Tibial artery (tissue), 4 donors: ENCODE results near the gene FKBP5.
A peak's percentile ranks its signal among the peaks of the same experiment; 100 is the strongest.

Experiments
- DNase-seq, 2 donors: peaks; one replicate each; pipeline ENCODE4 v3.0.0-alpha.2; 2019
- H3K27ac ChIP-seq, 2 donors: fragments of 200-600 bp; sonication (generic) in 1 of 2; 1 replicate in 1 of 2; 2 replicates in 1 of 2; pipeline ENCODE4 v1.5.1; 2018 to 2019; ENCODE audit warnings: mild to moderate bottlenecking in 1 of 2
- H3K27me3 ChIP-seq, 2 donors: fragments of 200-600 bp; sonication (generic) in 1 of 2; one replicate each; pipeline versions ENCODE4 v1.5.1 to v1.6.0; 2016 to 2019
- H3K36me3 ChIP-seq, 3 donors: fragments of 200-600 bp; sonication (generic) in 2 of 3; one replicate each; pipeline ENCODE4 v1.5.1; 2016 to 2019; ENCODE audit warnings: mild to moderate bottlenecking in 2 of 3
- H3K4me1 ChIP-seq, 4 donors: fragments of 200-600 bp; sonication (generic) in 2 of 4; 1 replicate in 3 of 4; 2 replicates in 1 of 4; pipeline ENCODE4 v1.5.1; 2016 to 2019
- H3K4me3 ChIP-seq, 2 donors: fragments of 200-600 bp; sonication (generic) in 1 of 2; 1 replicate in 1 of 2; 2 replicates in 1 of 2; pipeline ENCODE4 v1.5.1; 2018 to 2019; ENCODE audit warnings: mild to moderate bottlenecking in 2 of 2
- H3K9me3 ChIP-seq, 3 donors: fragments of 200-600 bp; sonication (generic) in 1 of 3; one replicate each; pipeline ENCODE4 v1.5.1; 2016 to 2019
- intact Hi-C: fragments of 100-400 bp; cut with DNase I; formaldehyde crosslinking; loops from one replicate; pipeline ENCODE4 v1.15.0; 2023; ENCODE audit warnings: low total_unique reads
- TF ChIP-seq, protein P1 (sequence below), 2 experiments: fragments of 200-600 bp in 1 of 2; fragments of 450-650 bp in 1 of 2; IDR thresholded peaks; one replicate each; pipeline ENCODE4 v1.5.1; 2017 to 2019; ENCODE audit warnings: antibody characterized with exemption in 2 of 2, mild to moderate bottlenecking in 1 of 2, moderate library complexity in 1 of 2

Gene FKBP5

DNA sequence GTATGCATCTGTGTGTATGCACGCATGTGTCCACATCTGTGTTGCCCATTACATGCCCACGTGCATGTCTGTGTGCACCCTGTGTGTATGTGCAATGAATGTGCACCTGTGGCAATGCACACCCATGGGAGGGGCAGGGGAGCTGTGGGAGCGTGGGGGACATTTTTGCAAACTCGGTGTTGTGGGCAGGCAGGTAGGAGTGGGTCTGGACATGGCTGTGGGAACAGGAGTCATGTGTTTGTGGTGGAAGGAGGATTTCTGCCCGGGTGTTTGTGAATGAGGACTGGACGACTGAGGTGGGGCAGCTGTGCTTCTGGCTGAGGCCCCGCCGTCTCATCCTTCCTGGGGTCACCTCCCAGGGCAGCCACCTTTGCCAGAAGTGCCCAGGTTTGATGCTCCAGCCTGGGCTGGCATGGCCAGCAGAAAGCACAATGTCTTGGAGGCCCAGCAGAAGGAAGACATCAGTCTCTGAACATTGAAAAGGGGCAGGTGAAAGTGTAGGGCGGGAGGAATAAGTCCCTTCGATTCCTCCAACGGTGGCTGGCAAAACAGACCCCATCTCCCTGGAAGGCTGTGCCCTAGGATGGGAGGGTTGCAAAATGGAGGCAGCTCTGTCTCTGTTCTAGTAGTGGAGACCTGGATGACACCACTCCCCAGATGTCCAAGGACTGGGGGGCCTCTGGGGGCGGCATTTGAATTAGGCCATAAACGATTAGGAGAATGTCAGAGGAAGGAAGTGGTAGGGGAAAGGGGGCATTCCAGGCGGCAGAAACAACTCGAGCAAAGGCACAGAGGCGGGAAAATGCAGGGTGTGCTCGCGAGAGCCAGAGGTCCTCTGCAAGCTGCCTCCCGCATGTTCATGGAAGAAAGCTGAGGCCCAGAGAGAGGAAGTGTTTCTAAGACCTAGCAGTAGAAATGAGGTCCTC, 29.0 kb upstream of the FKBP5 start:
- H3K4me1 ChIP-seq: peaks cover 0 to 53% (median 44%) of the 10 kb centered on the region in 4 donors
- TF ChIP-seq, protein P1, sequence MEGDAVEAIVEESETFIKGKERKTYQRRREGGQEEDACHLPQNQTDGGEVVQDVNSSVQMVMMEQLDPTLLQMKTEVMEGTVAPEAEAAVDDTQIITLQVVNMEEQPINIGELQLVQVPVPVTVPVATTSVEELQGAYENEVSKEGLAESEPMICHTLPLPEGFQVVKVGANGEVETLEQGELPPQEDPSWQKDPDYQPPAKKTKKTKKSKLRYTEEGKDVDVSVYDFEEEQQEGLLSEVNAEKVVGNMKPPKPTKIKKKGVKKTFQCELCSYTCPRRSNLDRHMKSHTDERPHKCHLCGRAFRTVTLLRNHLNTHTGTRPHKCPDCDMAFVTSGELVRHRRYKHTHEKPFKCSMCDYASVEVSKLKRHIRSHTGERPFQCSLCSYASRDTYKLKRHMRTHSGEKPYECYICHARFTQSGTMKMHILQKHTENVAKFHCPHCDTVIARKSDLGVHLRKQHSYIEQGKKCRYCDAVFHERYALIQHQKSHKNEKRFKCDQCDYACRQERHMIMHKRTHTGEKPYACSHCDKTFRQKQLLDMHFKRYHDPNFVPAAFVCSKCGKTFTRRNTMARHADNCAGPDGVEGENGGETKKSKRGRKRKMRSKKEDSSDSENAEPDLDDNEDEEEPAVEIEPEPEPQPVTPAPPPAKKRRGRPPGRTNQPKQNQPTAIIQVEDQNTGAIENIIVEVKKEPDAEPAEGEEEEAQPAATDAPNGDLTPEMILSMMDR (IDR thresholded peaks at IDR 0.05): no peak

DNA sequence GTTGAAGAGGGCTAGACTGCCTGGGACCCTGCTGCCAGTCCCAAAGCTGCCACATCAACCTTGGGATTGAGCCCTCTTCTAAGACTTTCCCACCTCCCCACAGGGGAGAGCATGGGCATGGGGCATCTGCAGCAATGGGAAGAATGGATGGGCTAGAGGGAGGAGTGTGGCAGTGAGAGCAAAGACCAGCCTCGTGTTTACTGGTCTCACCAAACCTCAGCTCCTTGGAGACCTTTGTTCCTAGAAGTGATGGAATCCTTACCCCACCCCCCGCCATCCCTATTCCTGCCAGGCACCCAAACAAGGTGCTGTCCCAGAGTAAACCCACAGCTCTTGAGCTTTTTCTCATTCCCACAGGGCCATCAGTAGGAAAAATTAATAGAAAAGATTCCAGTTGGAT, 28.1 kb upstream of the FKBP5 start:
- Histone ChIP-seq H3K9me3 (no peaks in the 10 kb centered on the region), H3K27ac (no peak overlapping the region), H3K4me3 (no peak overlapping the region), H3K36me3 (no peaks in the 10 kb centered on the region), H3K4me1 (peaks cover 0 to 43% (median 35%) of the 10 kb centered on the region in 4 donors), H3K27me3 (no peaks in the 10 kb centered on the region)
- intact Hi-C loops: no loop called here
- DNase-seq: no peak
- TF ChIP-seq, protein P1 (IDR thresholded peaks at IDR 0.05): no peak

More for the DNA sequence above, 29.0 kb upstream of the FKBP5 start:
- Histone ChIP-seq H3K9me3 (no peaks in the 10 kb centered on the region), H3K36me3 (no peaks in the 10 kb centered on the region), H3K4me3 (no peak overlapping the region), H3K27ac (peak overlapping the region; percentile 75 to 97), H3K27me3 (no peaks in the 10 kb centered on the region)
- intact Hi-C loops: no loop called here
- peak in 1 of 2 donors; percentile 52 for DNase-seq

DNA sequence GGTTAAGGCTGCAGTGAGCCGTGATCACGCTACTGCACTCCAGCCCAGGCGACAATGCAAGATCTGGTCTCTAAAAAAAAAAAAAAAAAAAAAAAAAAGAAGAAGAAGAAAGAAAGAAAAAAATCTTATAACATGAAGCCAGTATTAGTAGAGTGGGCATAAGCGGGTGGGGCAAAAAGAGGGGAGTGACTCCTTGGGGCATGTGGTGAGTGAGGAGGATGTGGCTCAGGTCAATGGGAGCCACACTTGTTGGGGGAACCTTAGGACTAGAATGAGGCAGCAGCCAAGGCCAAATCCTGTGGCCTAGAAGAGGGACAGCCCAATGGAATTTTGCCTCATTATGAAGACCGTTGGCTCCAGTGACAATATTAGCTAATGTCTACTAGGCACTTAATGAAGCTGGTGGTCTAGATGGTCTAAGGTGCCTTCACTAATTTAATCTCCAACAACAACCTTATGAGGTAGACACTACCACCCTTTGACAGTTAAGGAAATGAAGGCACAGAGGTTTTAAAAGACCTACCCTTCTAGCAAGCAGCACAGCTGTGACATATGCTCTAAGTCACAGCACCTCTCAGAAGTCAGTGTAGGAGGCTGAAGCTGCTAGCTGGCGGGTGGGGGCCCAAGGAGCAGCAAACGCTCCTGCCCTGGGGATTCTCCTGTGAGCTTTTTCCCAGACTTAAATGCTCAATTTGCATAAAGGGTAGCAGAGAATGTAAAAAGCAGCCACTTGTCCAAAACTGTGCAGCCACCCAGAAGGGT, 24.5 kb upstream of the FKBP5 start:
- peak in 1 of 2 donors; percentile 37 for DNase-seq
- no peaks in the 10 kb centered on the region for H3K27me3 ChIP-seq
- peaks cover 0 to 9% (median 4%) of the 10 kb centered on the region in 4 donors for H3K4me1 ChIP-seq
- intact Hi-C loops: no loop called here
- TF ChIP-seq, protein P1 (IDR thresholded peaks at IDR 0.05): no peak
- no peaks in the 10 kb centered on the region for H3K36me3 ChIP-seq
- H3K27ac ChIP-seq: no peak overlapping the region
- no peaks in the 10 kb centered on the region for H3K9me3 ChIP-seq
- H3K4me3 ChIP-seq: no peak overlapping the region

DNA sequence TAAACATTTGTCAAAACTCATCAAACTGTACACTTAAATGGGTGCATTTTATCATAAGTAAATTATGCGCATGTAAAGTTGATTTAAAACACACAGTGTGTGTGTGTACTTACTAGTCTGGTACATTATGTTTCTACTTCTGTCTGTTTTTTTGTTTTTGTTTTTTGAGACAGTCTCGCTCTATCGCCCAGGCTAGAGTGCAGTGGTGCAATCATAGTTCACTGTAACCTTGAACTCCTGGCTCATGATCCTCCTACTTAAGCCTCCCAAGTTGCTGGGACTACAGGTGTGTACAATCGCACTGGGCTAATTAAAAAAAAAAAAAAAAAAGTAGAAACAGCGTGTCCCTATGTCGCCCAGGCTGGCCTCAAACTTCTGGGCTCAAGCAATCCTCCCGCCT, 23.0 kb upstream of the FKBP5 start:
- Histone ChIP-seq H3K27ac (no peak overlapping the region), H3K9me3 (no peaks in the 10 kb centered on the region), H3K4me1 (no peaks in the 10 kb centered on the region), H3K4me3 (no peak overlapping the region), H3K27me3 (no peaks in the 10 kb centered on the region), H3K36me3 (no peaks in the 10 kb centered on the region)
- TF ChIP-seq, protein P1 (IDR thresholded peaks at IDR 0.05): no peak
- intact Hi-C loops: no loop called here
- no peak for DNase-seq

DNA sequence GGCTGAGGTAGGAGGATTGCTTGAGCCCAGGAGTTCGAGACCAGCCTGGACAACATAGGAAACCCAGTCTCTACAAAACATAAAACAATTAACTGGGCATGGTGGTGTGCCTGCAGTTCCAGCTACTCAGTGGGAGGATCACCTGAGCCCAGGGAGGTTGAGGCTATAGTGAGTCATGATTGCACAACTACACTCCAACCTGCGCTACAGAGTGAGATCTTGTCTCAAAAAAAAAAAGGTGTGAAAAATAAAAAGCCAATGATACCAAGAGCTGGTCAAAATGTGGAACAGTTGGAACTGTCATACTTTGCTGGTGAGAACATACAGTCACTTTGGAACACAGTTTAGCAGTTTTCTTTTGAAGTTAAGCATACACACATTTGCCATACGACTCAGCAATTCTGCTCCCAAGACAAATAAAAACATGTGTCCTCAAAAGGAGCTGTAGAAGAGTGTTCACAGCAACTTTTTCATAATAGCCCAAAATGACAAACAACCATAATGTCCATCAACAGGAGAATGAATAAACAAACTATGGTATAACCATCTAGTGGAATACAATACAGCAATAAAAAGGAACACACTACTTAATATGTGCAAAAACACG, 21.6 kb upstream of the FKBP5 start:
- Histone ChIP-seq H3K36me3 (no peaks in the 10 kb centered on the region), H3K9me3 (no peaks in the 10 kb centered on the region), H3K27ac (no peak overlapping the region), H3K4me3 (no peak overlapping the region), H3K4me1 (no peaks in the 10 kb centered on the region), H3K27me3 (no peaks in the 10 kb centered on the region)
- intact Hi-C loops: no loop called here
- peak in 1 of 2 donors; percentile 12 for DNase-seq
- TF ChIP-seq, protein P1 (IDR thresholded peaks at IDR 0.05): no peak
